ENCODE results near the gene DNM3.

The DNM3 gene

GRCh38 chr1:172382990-172383389 lies 541.7 kb downstream of the DNM3 start:
- no peak for DNase-seq

- DNase-seq, result no peak
Observed at GRCh38 chr1:172383536-172383935, 542.2 kb downstream of the DNM3 start.

GRCh38 chr1:172384656-172385055 lies 543.4 kb downstream of the DNM3 start:
- DNase-seq, result no peak

GRCh38 chr1:172386046-172386445 lies 544.7 kb downstream of the DNM3 start:
- no peak for DNase-seq

GRCh38 chr1:172388490-172388889 lies 547.2 kb downstream of the DNM3 start:
- no peak for DNase-seq

- DNase-seq, result no peak
Observed at GRCh38 chr1:172390301-172390682, 549.0 kb downstream of the DNM3 start.

- no peak for DNase-seq
Observed at GRCh38 chr1:172390683-172391551, 549.6 kb downstream of the DNM3 start.

- no peak for DNase-seq
Observed at GRCh38 chr1:172391976-172392375, 550.7 kb downstream of the DNM3 start.

- DNase-seq, result no peak
Observed at GRCh38 chr1:172393354-172393753, 552.1 kb downstream of the DNM3 start.

- DNase-seq, result peak; percentile 43
Observed at GRCh38 chr1:172394141-172394751, 552.9 kb downstream of the DNM3 start.

GRCh38 chr1:172394811-172395210 lies 553.5 kb downstream of the DNM3 start:
- no peak for DNase-seq

- no peak for DNase-seq
Observed at GRCh38 chr1:172395576-172395975, 554.3 kb downstream of the DNM3 start.

- DNase-seq, result no peak
Observed at GRCh38 chr1:172397221-172397620, 555.9 kb downstream of the DNM3 start.

- DNase-seq, result no peak
Observed at GRCh38 chr1:172397633-172398032, 556.3 kb downstream of the DNM3 start.

GRCh38 chr1:172398193-172398592 lies 556.9 kb downstream of the DNM3 start:
- no peak for DNase-seq

- DNase-seq, result no peak
Observed at GRCh38 chr1:172398970-172399755, 557.9 kb downstream of the DNM3 start.

GRCh38 chr1:172399756-172400721 lies 558.7 kb downstream of the DNM3 start:
- no peak for DNase-seq

GRCh38 chr1:172400722-172401105 lies 559.4 kb downstream of the DNM3 start:
- no peak for DNase-seq

GRCh38 chr1:172401477-172401876 lies 560.2 kb downstream of the DNM3 start:
- DNase-seq, result no peak

- DNase-seq, result no peak
Observed at GRCh38 chr1:172401892-172402291, 560.6 kb downstream of the DNM3 start.

GRCh38 chr1:172402878-172403569 lies 561.7 kb downstream of the DNM3 start:
- no peak for DNase-seq

GRCh38 chr1:172404121-172404520 lies 562.8 kb downstream of the DNM3 start:
- DNase-seq, result no peak

All from effector CD4-positive, alpha-beta T cell (primary cell).